Astrocyte of the cerebellum (primary cell): Measurements from ENCODE around the gene CLUH.
A peak's percentile ranks its signal among the peaks of the same experiment; 100 is the strongest.

Source experiments
- DNase-seq: peaks from one replicate; pipeline ENCODE4 v3.0.0-alpha.2; 2011; ENCODE audit warnings: low read depth
- H3K4me3 ChIP-seq: 2 replicates; pipeline ENCODE4 v1.5.1; 2011; ENCODE audit warnings: mild to moderate bottlenecking, low read depth, low read length, moderate library complexity
- in situ Hi-C: cut with HindIII; loops from 2 replicates; pipeline ENCODE4 v1.10.0; 2017; ENCODE audit warnings: low sequenced_read_pairs
- TF ChIP-seq, protein P1 (sequence below): IDR thresholded peaks from 2 replicates; pipeline ENCODE4 v1.5.1; 2012; ENCODE audit warnings: low read length, low read depth, moderate library complexity, mild to moderate bottlenecking; ENCODE audit errors: missing control alignments

Gene CLUH

DNA sequence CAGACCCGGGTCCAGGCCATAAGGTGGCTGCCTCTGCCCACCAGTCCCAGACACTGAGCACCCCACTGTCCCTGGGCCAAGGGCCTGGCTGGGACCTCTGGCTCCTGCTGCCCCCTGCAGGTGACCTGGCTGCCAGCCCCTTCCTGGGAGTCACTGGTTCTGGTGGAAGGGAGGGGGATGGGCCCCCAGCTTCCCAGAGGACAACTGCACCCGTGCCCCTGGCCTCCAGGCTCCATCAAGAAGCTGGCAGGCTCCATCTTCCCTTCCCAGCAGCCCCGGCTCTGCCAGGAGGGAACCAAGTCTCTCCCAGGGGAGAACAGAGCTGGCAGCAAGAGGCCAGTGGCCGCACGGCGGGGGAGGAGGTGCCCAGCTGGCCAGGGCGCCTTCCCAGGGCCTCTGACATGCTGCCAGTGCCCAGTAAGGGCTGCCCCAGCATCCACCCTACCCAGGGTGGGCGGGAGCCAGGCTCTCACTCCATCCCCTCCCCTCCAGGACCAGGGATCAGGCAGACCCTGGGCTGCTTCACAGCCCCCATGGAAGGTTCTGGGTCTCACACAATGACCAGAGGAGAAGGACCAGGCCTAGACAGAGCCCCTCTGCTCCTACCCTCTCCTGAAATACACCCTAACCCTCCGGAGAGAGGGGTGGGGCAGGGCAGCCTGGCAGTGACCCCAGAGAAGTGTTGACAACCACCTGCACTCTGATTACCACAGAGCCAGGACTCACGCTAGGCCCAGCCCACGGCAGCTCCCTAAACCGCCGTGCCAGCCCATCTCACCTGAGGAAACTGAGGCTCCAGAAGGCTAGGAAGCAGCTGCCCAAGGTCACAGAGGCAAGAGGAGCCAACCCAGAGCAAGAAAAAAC is 3.6 kb downstream of the CLUH start:
- no peak overlapping the region for H3K4me3 ChIP-seq
- in situ Hi-C loops, result no loop called here
- TF ChIP-seq, protein P1, sequence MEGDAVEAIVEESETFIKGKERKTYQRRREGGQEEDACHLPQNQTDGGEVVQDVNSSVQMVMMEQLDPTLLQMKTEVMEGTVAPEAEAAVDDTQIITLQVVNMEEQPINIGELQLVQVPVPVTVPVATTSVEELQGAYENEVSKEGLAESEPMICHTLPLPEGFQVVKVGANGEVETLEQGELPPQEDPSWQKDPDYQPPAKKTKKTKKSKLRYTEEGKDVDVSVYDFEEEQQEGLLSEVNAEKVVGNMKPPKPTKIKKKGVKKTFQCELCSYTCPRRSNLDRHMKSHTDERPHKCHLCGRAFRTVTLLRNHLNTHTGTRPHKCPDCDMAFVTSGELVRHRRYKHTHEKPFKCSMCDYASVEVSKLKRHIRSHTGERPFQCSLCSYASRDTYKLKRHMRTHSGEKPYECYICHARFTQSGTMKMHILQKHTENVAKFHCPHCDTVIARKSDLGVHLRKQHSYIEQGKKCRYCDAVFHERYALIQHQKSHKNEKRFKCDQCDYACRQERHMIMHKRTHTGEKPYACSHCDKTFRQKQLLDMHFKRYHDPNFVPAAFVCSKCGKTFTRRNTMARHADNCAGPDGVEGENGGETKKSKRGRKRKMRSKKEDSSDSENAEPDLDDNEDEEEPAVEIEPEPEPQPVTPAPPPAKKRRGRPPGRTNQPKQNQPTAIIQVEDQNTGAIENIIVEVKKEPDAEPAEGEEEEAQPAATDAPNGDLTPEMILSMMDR, result peak; percentile 39
- DNase-seq, result no peak

DNA sequence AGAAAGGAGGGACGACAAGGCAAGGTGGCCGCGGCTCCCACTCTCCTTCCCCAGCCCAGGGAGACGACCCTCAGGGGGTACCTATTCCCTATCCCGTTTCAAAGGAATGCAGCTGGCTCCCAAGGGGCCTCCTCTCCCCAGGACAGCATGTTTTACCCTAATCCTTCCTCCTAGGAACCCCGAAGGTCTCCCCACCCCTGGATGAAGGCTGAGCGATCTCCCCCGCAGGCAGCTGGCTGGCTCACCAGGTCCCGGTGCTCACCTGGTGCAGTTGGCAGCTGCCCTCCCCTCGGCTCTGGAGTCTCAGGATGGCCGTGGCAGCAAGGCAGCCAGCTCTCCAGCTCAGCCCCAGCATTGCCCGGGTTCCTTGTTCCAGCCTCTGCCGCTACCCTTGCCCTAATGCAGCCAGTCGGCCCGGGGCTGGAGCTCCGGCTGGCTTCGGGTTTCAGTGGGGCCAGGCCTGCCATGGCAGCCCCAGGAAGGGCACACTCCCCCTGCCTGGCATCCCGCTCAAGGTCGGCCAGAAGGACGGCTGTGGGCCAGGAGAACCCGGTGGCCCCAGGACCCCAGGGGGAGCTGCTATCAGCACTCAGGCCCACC is 4.6 kb downstream of the CLUH start:
- TF ChIP-seq, protein P1, result no peak
- in situ Hi-C loops, result no loop called here
- H3K4me3 ChIP-seq, result no peak overlapping the region
- no peak for DNase-seq

DNA sequence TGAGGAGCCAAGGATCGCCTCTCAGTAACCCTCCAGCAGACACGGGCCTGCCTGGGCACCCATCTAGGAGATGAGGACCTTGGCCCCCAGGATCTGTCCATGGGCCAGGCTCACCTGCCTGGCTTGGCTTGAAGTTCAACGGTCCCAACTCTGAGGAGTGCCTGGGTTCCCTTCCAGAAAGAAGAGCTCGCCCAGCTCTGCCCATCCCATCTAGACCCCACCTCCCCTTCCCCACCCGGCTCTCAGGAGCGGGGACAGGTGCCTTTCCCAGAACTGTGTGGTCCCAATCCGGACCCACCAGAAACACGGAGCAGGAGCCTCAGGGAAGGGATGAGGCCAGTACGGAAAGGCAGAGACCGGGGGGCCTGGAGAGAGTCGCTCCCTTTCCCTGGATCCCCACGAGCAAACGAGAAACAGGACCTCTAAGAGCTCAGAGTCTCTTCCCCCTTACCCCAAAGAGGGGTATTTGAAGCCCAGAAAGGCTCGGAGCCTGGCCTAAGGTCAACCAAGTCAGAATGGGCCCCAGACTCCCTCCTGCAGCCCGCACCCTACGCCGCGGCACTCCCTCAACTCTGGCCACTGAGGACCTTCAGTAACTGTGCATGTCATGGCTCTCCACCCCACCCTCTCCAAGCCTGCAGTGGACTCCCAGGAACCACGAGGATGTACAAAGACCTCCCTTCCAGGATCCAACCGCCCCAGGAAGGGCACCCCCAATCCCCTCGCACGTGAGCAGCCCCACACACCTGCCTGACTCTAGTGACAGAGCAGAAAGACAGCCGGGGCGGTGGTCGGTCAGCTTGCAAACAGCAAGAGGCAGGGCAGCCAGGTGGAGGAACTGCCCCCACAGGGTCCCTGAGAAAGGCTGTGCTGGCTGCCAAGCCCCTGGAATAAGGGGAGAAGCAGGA is 5.4 kb downstream of the CLUH start:
- TF ChIP-seq, protein P1, result no peak
- in situ Hi-C loops, result no loop called here
- H3K4me3 ChIP-seq, result no peak overlapping the region
- DNase-seq, result no peak

DNA sequence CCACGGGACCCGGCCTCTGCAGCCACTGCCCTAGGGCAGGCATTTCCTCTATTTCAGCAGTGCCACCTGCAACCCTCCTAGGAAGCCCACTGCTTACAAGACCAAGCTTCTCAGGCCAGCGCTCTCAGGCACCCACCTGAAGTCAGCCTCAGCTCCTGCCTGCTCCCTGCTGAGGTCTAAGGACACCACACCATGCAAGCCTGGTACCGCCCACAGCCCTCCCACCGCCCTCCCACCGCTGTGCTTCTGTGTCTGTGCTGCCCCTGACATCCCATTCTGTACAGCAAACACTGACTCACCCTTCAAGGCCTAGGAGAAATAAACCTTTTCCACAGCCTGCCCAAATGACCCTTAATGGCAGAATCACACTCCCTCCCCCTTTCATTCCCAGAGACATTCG is 6.3 kb downstream of the CLUH start:
- TF ChIP-seq, protein P1, result no peak
- no peak for DNase-seq
- H3K4me3 ChIP-seq, result no peak overlapping the region
- in situ Hi-C loops, result no loop called here

DNA sequence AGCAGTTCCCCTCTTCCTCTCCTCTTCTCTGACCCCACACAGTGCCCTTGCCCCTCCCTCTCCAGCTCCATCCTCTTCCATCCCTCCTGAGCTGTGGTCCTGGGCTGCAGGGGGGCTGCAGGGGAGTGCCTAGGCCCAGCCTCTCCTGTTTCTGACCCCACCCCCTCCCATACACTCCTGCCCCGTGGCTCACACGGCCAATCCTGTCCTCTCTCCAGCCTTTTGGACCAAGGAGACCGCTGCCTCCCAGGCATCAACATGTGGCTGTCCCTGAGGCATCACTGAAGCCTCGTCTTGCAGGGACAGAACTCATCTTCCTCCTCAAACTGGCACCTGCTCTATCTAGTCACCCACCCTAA is 6.7 kb downstream of the CLUH start:
- no peak for DNase-seq
- no peak overlapping the region for H3K4me3 ChIP-seq
- in situ Hi-C loops, result no loop called here
- TF ChIP-seq, protein P1, result no peak

DNA sequence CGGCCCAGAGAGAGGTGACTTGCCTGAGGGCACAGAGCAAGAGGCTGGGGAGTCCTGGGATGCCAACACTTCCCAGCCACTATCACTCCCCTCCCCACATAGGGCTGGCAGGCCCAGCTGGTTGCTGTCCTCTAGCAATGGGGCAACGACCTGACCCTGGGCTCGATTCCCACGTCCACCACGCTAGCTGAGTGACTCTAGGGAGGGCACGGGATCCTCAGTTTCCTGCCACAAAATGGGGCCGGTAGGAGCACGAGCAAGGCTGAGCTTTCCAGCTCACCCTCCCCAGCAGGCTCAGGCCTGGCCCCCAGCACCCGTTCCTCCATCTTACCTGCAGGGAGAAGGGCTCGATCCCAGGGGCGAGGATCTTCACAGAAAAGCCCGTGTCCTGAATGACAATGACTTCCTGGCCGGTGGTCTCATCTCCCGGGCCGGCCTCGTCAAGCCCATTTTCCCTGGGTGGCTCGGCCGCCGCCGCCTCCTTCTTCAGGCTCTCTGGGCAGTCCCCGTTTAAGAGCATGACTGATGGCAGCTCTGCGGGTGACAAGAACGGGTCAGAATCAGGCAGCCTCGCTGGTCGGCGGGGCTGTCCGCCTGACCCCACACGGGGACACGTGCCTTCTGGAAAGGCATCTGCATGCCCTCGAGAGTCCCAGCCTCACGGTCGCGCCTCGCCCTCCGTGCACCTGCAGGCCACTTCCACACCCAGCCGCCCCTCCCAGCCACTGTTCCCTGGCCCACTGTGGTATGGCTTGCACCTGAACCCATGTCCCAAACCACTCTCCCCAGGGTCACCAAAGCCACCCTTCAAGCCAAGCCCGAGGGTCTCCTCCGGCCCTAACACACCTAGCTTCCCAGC is 7.3 kb downstream of the CLUH start:
- no peak for DNase-seq
- TF ChIP-seq, protein P1, result no peak
- in situ Hi-C loops, result no loop called here
- H3K4me3 ChIP-seq, result no peak overlapping the region
